K562 (cell line): Measurements from ENCODE around the gene PFKFB2. TPM values are rescaled to one million over a fixed set of nuclear protein-coding genes. Genes with fewer than 3 reads are reported as not detected.

Source experiments
- C11orf30 ChIP-seq: fragments of 450-650 bp; IDR thresholded peaks from 2 replicates; pipeline ENCODE4 v1.6.1; 2016; ENCODE audit warnings: low read depth, mild to moderate bottlenecking
- EP300 ChIP-seq: IDR thresholded peaks from 2 replicates; pipeline ENCODE4 v1.6.1; 2012; ENCODE audit warnings: low read length, improper control_type of control experiment
- ETV5 ChIP-seq: sonication (generic); formaldehyde crosslinking; IDR thresholded peaks from 2 replicates; pipeline ENCODE4 v1.4.0; 2020; ENCODE audit warnings: low read depth, mild to moderate bottlenecking, missing genetic modification reagents
- FOXA3 ChIP-seq, 2 experiments: fragments of 450-650 bp in 1 of 2; sonication (generic) in 1 of 2; formaldehyde crosslinking; IDR thresholded peaks in 1 of 2; conservative IDR thresholded peaks in 1 of 2; 2 replicates each; pipeline versions ENCODE4 v1.4.0 to v1.8.0; 2020 to 2022; ENCODE audit warnings: mild to moderate bottlenecking in 2 of 2, missing genetic modification reagents in 1 of 2
- FOXM1 ChIP-seq, 2 experiments: fragments of 450-650 bp in 1 of 2; sonication (generic) in 1 of 2; formaldehyde crosslinking in 1 of 2; IDR thresholded peaks; 2 replicates each; pipeline versions ENCODE4 v1.6.1 to v1.9.0; 2017 to 2022; ENCODE audit warnings: low read depth in 2 of 2, mild to moderate bottlenecking in 2 of 2, missing genetic modification reagents in 1 of 2, moderate library complexity in 1 of 2
- FOXP1 ChIP-seq: sonication (generic); formaldehyde crosslinking; IDR thresholded peaks from 2 replicates; pipeline ENCODE4 v1.8.0; 2022; ENCODE audit warnings: mild to moderate bottlenecking, missing genetic modification reagents
- GATAD2B ChIP-seq: fragments of 450-650 bp; IDR thresholded peaks from 2 replicates; pipeline ENCODE4 v1.6.1; 2017; ENCODE audit warnings: mild to moderate bottlenecking, borderline replicate concordance
- GTF2A2 ChIP-seq: IDR thresholded peaks from 2 replicates; pipeline ENCODE4 v1.6.1; 2016; ENCODE audit warnings: mild to moderate bottlenecking, missing genetic modification characterization, missing compliant biosample characterization
- IFI16 ChIP-seq: fragments of 250-450 bp; sonication (Bioruptor Pico); IDR thresholded peaks from 2 replicates; pipeline ENCODE4 v2.1.2; 2022; ENCODE audit warnings: mild to moderate bottlenecking, inconsistent platforms
- LARP7 ChIP-seq: fragments of 450-650 bp; IDR thresholded peaks from 2 replicates; pipeline ENCODE4 v1.6.1; 2016
- MNT ChIP-seq, 2 experiments: fragments of 450-650 bp; conservative IDR thresholded peaks; 2 replicates each; pipeline ENCODE4 v1.6.1; 2017; ENCODE audit warnings: mild to moderate bottlenecking in 2 of 2, moderate library complexity in 2 of 2
- OTX1 ChIP-seq: fragments of 450-650 bp; formaldehyde crosslinking; IDR thresholded peaks from 2 replicates; pipeline ENCODE4 v1.4.0; 2022; ENCODE audit warnings: mild to moderate bottlenecking
- RBM39 ChIP-seq: fragments of 200-400 bp; formaldehyde crosslinking; optimal IDR thresholded peaks from 2 replicates; pipeline ENCODE3; 2018; ENCODE audit warnings: low read depth, low read length
- RCOR1 ChIP-seq, 2 experiments: IDR thresholded peaks; 2 replicates each; pipeline ENCODE4 v1.6.1; 2012; ENCODE audit warnings: low read depth in 2 of 2, low read length in 2 of 2, borderline replicate concordance in 1 of 2, improper control_type of control experiment in 1 of 2
- TRIM24 ChIP-seq, 2 experiments: fragments of 450-650 bp; IDR thresholded peaks; 2 replicates each; pipeline ENCODE4 v1.6.1; 2016
- ZFX ChIP-seq: sonication (generic); formaldehyde crosslinking; IDR thresholded peaks from 2 replicates; pipeline ENCODE4 v1.8.0; 2022; ENCODE audit warnings: mild to moderate bottlenecking, missing genetic modification reagents, moderate library complexity
- ZNF395 ChIP-seq: fragments of 200-800 bp; sonication (Bioruptor generic); IDR thresholded peaks from 2 replicates; pipeline ENCODE4 v1.6.1; 2017; ENCODE audit warnings: missing genetic modification characterization, missing compliant biosample characterization
- ZNF592 ChIP-seq: fragments of 450-650 bp; IDR thresholded peaks from 2 replicates; pipeline ENCODE4 v1.6.1; 2017; ENCODE audit warnings: antibody characterized with exemption, mild to moderate bottlenecking
- ZNF740 ChIP-seq, 3 experiments: fragments of 200-800 bp in 1 of 3; sonication (Bioruptor generic) in 1 of 3; sonication (generic) in 1 of 3; formaldehyde crosslinking in 1 of 3; IDR thresholded peaks; 2 replicates each; pipeline versions ENCODE4 v1.6.1 to v1.8.0; 2016 to 2022; ENCODE audit warnings: mild to moderate bottlenecking in 2 of 3, missing compliant biosample characterization in 2 of 3, missing genetic modification characterization in 2 of 3, missing genetic modification reagents in 1 of 3
- ZSCAN32 ChIP-seq: fragments of 450-650 bp; formaldehyde crosslinking; IDR thresholded peaks from 2 replicates; pipeline ENCODE4 v1.4.0; 2020; ENCODE audit warnings: mild to moderate bottlenecking, moderate library complexity
- polyA plus RNA-seq, 8 experiments: library from polyadenylated mRNA; depleted of rRNA in 4 of 8; stranded (reverse) in 5 of 8; unstranded in 3 of 8; fragments of >200 nt; fragmentation: Nextera tagmentation in 2 of 8; fragmentation: Illumina TruSeq in 1 of 8; extraction: Ambion mirVana in 2 of 8; extraction: Trizol in 1 of 8; gene quantifications; 2 replicates each; pipeline versions ENCODE4 v1.2.1 to v1.2.3, GENCODE V29; 2011 to 2014; ENCODE audit warnings: inconsistent platforms in 1 of 8, missing spikeins in 1 of 8
- total RNA-seq, 7 experiments: library from RNA; depleted of rRNA in 6 of 7; stranded (reverse); fragments of >200 nt in 6 of 7; fragmentation: Illumina TruSeq in 2 of 7; extraction: Trizol in 2 of 7; gene quantifications; 2 replicates each; pipeline versions ENCODE4 v1.2.1 to v1.2.3, GENCODE V29; 2011 to 2021; ENCODE audit warnings: low replicate concordance in 1 of 7

PFKFB2 gene
- total and polyA plus RNA-seq, 9 of the 15 experiments (the other 6 are each of a cell fraction or from before 2014, with no cell fraction given), result 6.9 to 26.0 (median 16.4) TPM

GRCh38 chr1:207084701-207085180, 31.7 kb downstream of the PFKFB2 start (continued):
- TF ChIP-seq ZNF592 (peak; percentile 57; the same call in 1 of the 2 replicates), GTF2A2 (tag) (no peak), ZNF395 (no peak), FOXA3 (CRISPR knock-in tag; conservative IDR thresholded peaks at IDR 0.05 in 1 of 2, IDR thresholded peaks at IDR 0.05 in 1 of 2) (peak; percentile 35 to 92), MNT (conservative IDR thresholded peaks at IDR 0.05) (peak in 1 of 2 experiments; percentile 66; a peak in 2 of 4 replicates), ZFX (CRISPR knock-in tag) (peak; percentile 38; the same call in 1 of the 2 replicates), FOXM1 (IDR thresholded peaks at IDR 0.05; ENCODE audit: low read depth) (peak; percentile 56; the same call in 1 of the 2 replicates), FOXM1 (CRISPR knock-in tag; IDR thresholded peaks at IDR 0.05; ENCODE audit: low read depth) (no peak), RBM39 (no peak), LARP7 (no peak), ZSCAN32 (CRISPR knock-in tag) (no peak), FOXP1 (no peak), ETV5 (no peak), RCOR1 (IDR thresholded peaks at IDR 0.05; ENCODE audit: borderline replicate concordance in 1 of 2, low read depth in 2 of 2, low read length in 2 of 2) (peak in 1 of 2 experiments; percentile 89; a peak in 2 of 4 replicates), TRIM24 (IDR thresholded peaks at IDR 0.05) (peak; percentile 18 to 78; a peak in 3 of 4 replicates), OTX1 (CRISPR knock-in tag) (no peak), C11orf30 (peak; percentile 86), EP300 (peak; percentile 75), GATAD2B (no peak), IFI16 (CRISPR knock-in tag) (no peak), ZNF740 (CRISPR knock-in tag; IDR thresholded peaks at IDR 0.05) (no peak), ZNF740 (tag; IDR thresholded peaks at IDR 0.05) (no peak)
